ENCODE measurements around the gene CFAP210. TPM values are rescaled to one million over a fixed set of nuclear protein-coding genes. Genes with fewer than 3 reads are reported as not detected.

The CFAP210 gene
- total RNA-seq, 6 donors from 2014 or later = 1.4 to 14.7 (median 2.6) TPM; not detected in 1

GRCh38 chr2:169684135-169684565 lies 10.1 kb downstream of the CFAP210 start:
- Histone ChIP-seq H3K9me3 (no peaks in the 10 kb centered on the region), H3K4me3 (no peak overlapping the region), H3K27ac (no peak overlapping the region), H3K36me3 (no peaks in the 10 kb centered on the region), H3K4me1 (no peaks in the 10 kb centered on the region), H3K27me3 (no peaks in the 10 kb centered on the region)
- 77 to 79% methylated on average over 3 of the region's 3 CpGs for WGBS, 2 donors
- DNase-seq = no peak
- TF ChIP-seq POLR2A (IDR thresholded peaks at IDR 0.05) (no peak), POLR2AphosphoS5 (IDR thresholded peaks at IDR 0.05) (no peak), CTCF (IDR thresholded peaks at IDR 0.05) (no peak), EP300 (IDR thresholded peaks at IDR 0.05) (no peak)
- no peak for ATAC-seq (ENCODE audit: low FRiP score in 2 of 2)

DNA sequence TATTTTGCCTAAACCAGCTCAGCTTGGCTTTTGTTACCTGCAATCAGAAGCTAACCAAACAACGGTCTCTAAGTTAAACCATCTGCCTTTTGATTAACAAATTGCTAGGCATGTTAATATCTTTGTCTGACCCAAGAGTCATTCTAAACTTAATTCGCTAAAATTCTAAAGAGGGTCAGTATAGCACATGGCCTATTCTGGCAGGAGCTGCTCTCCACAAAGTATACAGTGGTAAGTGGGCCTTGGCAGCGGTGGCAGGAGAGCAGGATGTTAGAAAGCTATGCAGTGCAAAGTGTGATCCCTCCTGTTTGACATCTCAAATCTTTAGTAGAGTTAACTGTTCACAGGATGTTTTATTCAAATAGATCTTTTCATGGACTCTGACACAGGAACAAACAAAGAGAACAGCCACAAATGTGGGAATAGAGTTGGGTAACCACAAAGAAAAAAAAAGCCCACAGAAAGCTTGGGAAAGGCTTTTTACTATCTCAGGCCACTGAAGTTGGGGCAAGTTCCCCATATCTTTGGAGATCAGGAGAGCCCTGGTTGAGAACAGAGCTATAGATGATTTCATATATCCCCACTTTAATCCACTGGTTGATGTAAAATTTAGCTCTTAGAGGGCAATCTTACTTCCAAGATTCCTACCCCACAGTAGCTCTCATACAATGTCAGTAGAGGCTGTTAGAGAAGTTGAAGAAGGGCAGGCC lies 10.6 kb downstream of the CFAP210 start:
- no peak overlapping the region for H3K4me3 ChIP-seq
- WGBS, 2 donors = 70 to 75% methylated on average over 3 of the region's 3 CpGs
- H3K27ac ChIP-seq = no peak overlapping the region
- H3K9me3 ChIP-seq = no peaks in the 10 kb centered on the region
- ATAC-seq (ENCODE audit: low FRiP score in 2 of 2) (no peak), DNase-seq (no peak)
- H3K27me3 ChIP-seq = no peaks in the 10 kb centered on the region
- no peaks in the 10 kb centered on the region for H3K36me3 ChIP-seq
- TF ChIP-seq POLR2A (IDR thresholded peaks at IDR 0.05) (no peak), EP300 (IDR thresholded peaks at IDR 0.05) (no peak), CTCF (IDR thresholded peaks at IDR 0.05) (no peak), POLR2AphosphoS5 (IDR thresholded peaks at IDR 0.05) (no peak)
- H3K4me1 ChIP-seq = no peaks in the 10 kb centered on the region

DNA sequence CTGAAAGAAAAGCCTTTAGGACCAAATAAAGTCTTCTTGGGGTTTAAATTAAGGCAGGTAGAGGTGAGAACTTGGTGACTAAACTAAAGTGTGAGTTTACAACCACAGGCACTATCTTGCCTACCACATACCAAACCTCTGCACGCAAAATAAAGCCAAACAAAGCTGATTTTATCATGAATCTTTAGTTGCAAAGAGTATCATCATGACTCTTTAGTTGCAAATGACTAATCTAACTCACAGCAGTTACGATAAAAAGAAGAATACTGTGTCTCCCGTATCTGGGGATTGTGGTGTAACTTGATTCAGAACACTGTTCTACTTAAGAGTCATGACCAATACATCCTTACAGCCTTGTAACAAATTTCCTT lies 11.2 kb downstream of the CFAP210 start:
- WGBS, 2 donors = 65 to 72% methylated on average over 3 of the region's 3 CpGs
- no peak for DNase-seq
- no peaks in the 10 kb centered on the region for H3K4me1 ChIP-seq
- ATAC-seq (ENCODE audit: low FRiP score in 2 of 2) = no peak
- H3K36me3 ChIP-seq = no peaks in the 10 kb centered on the region
- H3K27me3 ChIP-seq = no peaks in the 10 kb centered on the region
- no peaks in the 10 kb centered on the region for H3K9me3 ChIP-seq
- TF ChIP-seq EP300 (IDR thresholded peaks at IDR 0.05) = no peak
- no peak for TF ChIP-seq POLR2A (IDR thresholded peaks at IDR 0.05)
- no peak for TF ChIP-seq POLR2AphosphoS5 (IDR thresholded peaks at IDR 0.05)
- no peak for TF ChIP-seq CTCF (IDR thresholded peaks at IDR 0.05)
- H3K4me3 ChIP-seq = no peak overlapping the region
- H3K27ac ChIP-seq = no peak overlapping the region

GRCh38 chr2:169676850-169677249 lies 17.4 kb downstream of the CFAP210 start:
- TF ChIP-seq CTCF (IDR thresholded peaks at IDR 0.05) (no peak), POLR2AphosphoS5 (IDR thresholded peaks at IDR 0.05) (no peak), POLR2A (IDR thresholded peaks at IDR 0.05) (no peak), EP300 (IDR thresholded peaks at IDR 0.05) (no peak)
- Histone ChIP-seq H3K4me1 (no peaks in the 10 kb centered on the region), H3K4me3 (no peak overlapping the region), H3K36me3 (no peaks in the 10 kb centered on the region), H3K27ac (no peak overlapping the region), H3K27me3 (no peaks in the 10 kb centered on the region), H3K9me3 (no peaks in the 10 kb centered on the region)
- ATAC-seq (ENCODE audit: low FRiP score in 2 of 2) = no peak
- no peak for DNase-seq
- WGBS, 2 donors = 88 to 99% methylated on average over 6 of the region's 6 CpGs

- TF ChIP-seq POLR2AphosphoS5 (IDR thresholded peaks at IDR 0.05) = no peak
- TF ChIP-seq POLR2A (IDR thresholded peaks at IDR 0.05) = no peak
- no peak for TF ChIP-seq EP300 (IDR thresholded peaks at IDR 0.05)
- no peak for TF ChIP-seq CTCF (IDR thresholded peaks at IDR 0.05)
- no peak overlapping the region for H3K27ac ChIP-seq
- H3K27me3 ChIP-seq = no peaks in the 10 kb centered on the region
- no peaks in the 10 kb centered on the region for H3K36me3 ChIP-seq
- no peaks in the 10 kb centered on the region for H3K4me1 ChIP-seq
- no peak overlapping the region for H3K4me3 ChIP-seq
- 63 to 67% methylated on average over 3 of the region's 3 CpGs for WGBS, 2 donors
- ATAC-seq (ENCODE audit: low FRiP score in 2 of 2) (no peak), DNase-seq (no peak)
- H3K9me3 ChIP-seq = no peaks in the 10 kb centered on the region
Measured at GRCh38 chr2:169676357-169676756, 17.8 kb downstream of the CFAP210 start.

All from upper lobe of left lung (tissue), 6 donors.